ENCODE results near the gene RPTOR.

Gene RPTOR

GRCh38 chr17:80838311-80839025 lies 293.8 kb downstream of the RPTOR start (continued):
- no peak for TF ChIP-seq PATZ1 (tag by site-specific recombination; IDR thresholded peaks at IDR 0.05)

- ChIA-PET POLR2A (no interaction called here), CTCF (interaction anchor here (1.2 kb wide), 1 partner anchor 27 kb away, joined by 3 read pairs; no protein-coding TSS in a partner anchor)
- no peak overlapping the region for H3K4me3 ChIP-seq (ENCODE audit: low read depth, low read length)
- H3K36me3 ChIP-seq (ENCODE audit: control insufficient read depth in 2 of 2, insufficient read depth in 1 of 2, low read length in 2 of 2) = peaks cover 0 to 35% of the 10 kb centered on the region in 2 experiments; a peak in 1 of 3 replicates
- H3K4me1 ChIP-seq (ENCODE audit: control insufficient read depth, insufficient read depth, low read length) = no peaks in the 10 kb centered on the region
- TF ChIP-seq FEZF1 (tag by site-specific recombination; IDR thresholded peaks at IDR 0.05) (no peak), INSM2 (tag by site-specific recombination; IDR thresholded peaks at IDR 0.05) (no peak), ZNF324 (tag by site-specific recombination; IDR thresholded peaks at IDR 0.05) (no peak), ZEB2 (tag by site-specific recombination; IDR thresholded peaks at IDR 0.05) (no peak), ZNF423 (tag by site-specific recombination; IDR thresholded peaks at IDR 0.05) (no peak), OSR2 (tag by site-specific recombination; IDR thresholded peaks at IDR 0.05) (no peak), ZNF600 (tag by site-specific recombination; IDR thresholded peaks at IDR 0.05) (no peak), BCL6B (tag by site-specific recombination; IDR thresholded peaks at IDR 0.05) (no peak), ZNF121 (tag by site-specific recombination; IDR thresholded peaks at IDR 0.05) (no peak), ZSCAN18 (tag by site-specific recombination; IDR thresholded peaks at IDR 0.05) (no peak), ZNF704 (tag by site-specific recombination; IDR thresholded peaks at IDR 0.05) (no peak), ZSCAN16 (tag by site-specific recombination; IDR thresholded peaks at IDR 0.05) (no peak), ZSCAN30 (tag by site-specific recombination; IDR thresholded peaks at IDR 0.05) (no peak), REPIN1 (tag by site-specific recombination; IDR thresholded peaks at IDR 0.05; ENCODE audit: low read depth) (no peak), ZNF350 (tag by site-specific recombination; IDR thresholded peaks at IDR 0.05) (no peak), GLI4 (tag by site-specific recombination; IDR thresholded peaks at IDR 0.05) (no peak), SP2 (tag by site-specific recombination; IDR thresholded peaks at IDR 0.05) (no peak), ZNF16 (tag by site-specific recombination; IDR thresholded peaks at IDR 0.05; ENCODE audit: low read depth) (no peak), ZNF184 (tag by site-specific recombination; IDR thresholded peaks at IDR 0.05) (no peak)
- H3K27ac ChIP-seq (ENCODE audit: extremely low read depth, low read depth, low read length) = no peak overlapping the region
- no peaks in the 10 kb centered on the region for H3K9me3 ChIP-seq (ENCODE audit: control insufficient read depth, insufficient read depth, low read depth, low read length)
Measured at GRCh38 chr17:80839026-80839345, 294.3 kb downstream of the RPTOR start.
